ENCODE measurements around the gene RGS6.

Gene RGS6

DNA sequence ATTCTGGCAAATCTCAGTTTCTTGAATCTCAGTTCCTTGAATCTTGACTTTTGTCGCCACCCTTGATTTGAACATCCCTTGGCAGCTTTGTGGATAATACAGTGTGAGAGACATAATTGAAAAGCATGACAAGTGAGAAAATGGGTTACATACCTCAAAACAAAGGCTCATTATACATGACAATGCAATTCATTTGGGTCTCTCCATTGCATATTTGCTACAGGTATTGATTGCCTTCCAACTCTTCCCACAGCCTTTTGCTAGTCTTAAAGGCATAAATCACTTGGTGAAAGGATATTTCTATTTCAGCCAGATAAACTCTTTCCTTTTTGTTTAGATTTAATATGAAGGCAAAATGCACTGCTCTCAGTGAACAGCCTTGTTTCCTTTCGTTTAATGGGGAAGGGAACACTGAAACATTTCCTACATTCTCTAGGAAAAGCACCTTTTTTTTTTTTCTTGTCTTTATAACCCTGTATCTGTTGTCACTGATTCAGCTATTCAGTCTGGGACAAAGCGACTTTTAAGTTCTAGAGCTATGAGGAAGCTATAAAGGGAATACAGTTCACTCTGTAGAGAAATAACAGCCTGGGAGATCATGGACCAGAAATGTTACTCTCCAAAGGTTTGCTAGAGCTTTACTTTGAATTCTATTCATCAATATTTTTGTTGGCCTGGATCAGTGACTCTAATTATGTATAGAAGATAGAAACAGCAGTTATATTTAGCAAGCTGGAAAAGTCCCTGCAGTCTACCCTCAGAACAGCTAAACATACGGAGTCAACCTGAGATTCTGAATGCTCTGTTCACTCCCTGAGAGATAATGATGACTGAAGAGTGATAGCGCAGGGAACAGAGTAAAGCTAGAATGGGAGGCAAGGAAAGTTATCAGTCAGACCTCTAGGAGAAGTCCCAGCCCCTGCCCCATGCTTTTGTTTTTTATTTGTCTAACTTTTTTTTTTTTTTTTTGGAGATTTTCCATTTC, 311.4 kb downstream of the RGS6 start:
- DNase-seq (ENCODE audit: low read depth): no peak

DNA sequence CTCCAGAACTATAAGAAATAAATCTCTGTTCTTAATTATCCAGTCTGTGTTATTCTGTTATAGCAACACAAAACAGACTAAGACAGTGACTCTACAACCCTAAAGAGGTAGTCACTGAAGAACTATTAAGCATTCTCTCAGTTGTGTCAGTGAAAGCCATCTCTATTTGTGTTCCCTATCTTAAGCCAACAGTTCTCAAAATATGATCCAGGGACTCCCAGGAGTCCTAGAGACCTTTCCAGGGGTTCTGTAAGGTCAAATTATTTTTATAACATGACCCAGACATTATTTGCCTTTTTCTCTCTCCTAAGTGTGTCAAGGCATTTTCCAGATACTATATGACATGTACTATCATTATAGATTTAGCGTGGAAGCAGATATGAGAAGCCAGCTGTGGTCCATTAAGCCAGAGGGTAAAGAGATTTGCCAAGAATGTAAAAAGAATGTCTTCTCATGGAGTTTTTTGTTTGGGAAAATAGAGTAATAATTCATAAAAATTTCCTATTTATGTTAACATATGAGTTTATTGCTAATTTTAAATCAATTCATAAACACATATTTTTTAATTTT, 315.8 kb downstream of the RGS6 start:
- no peak for DNase-seq (ENCODE audit: low read depth)

DNA sequence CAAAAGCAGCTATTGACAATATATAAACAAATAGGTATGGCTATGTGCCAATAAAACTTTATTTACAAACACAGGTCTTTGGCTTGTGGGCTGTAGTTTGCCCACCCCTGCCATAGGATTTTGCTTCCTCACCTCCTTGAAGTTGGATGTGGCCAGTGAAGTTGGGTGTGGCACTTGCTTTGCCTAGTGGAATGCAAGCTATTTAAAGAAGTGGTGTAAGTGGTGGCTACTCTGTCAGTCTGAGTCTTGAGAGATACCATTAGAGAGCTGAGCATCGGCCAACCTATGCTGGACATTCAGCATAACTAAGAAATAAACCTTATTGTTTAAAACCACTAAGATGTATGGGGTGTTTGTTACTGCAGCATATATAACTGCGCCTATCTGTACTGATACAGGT, 321.3 kb downstream of the RGS6 start:
- no peak for DNase-seq (ENCODE audit: low read depth)

DNA sequence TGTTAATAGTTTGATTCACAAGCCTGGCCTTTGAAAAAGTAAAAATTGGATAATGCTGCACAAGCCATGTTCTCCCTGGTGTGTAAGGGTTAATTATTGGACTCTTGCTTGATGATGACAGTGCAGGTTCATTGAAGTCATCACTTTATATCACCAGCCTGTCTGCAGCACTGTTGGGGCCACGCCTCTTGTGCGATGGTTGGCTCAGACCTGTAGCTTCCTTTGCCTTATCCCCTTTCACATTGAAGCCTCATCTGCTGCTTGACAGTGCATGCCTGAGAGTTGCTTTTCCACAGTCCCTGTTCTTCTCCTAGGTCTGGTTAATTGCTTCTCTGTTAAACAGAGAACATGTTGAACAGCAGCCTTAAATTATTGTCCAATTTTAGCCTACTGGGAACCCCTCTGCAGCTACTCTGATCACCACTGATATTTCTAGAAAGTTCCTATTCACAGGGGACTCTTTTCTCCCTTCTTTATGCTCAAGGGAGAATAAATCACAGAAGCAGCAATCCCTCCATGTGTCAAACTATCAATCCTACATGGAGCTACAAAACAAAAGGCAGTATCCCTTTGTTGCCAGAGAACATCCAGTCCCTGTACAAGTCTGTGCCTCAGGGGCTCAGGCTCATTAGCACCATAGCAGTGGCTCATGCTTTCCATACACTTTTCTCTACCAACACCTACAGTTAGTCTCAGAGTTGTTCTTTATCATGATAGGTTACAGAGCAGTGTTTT, 322.1 kb downstream of the RGS6 start:
- DNase-seq (ENCODE audit: low read depth): no peak

DNA sequence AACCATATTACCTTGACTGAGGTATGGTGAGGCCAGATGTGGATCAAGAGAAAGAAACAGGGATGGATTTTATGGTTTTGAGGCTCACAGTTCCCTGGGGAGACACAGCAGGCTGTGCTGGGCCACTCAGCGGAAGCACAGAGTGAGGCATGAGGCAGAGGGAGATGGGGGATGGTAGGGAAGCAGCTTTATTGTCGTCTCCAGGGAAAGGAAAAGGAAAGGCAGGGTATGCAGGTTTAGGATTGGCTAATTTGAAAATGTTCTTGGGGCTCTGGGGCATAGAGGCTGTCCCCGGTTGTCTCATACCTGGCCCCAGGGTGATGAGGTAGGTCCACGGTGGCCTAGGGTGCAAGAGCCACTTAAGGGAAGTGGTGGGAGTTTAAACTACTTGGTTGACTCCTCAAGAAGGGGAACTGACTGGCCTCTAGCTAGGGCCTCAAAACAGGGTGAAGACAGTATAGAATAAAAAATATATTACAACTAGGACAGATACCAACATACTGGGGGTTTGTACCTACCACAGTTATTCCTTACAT, 322.8 kb downstream of the RGS6 start:
- DNase-seq (ENCODE audit: low read depth): no peak

DNA sequence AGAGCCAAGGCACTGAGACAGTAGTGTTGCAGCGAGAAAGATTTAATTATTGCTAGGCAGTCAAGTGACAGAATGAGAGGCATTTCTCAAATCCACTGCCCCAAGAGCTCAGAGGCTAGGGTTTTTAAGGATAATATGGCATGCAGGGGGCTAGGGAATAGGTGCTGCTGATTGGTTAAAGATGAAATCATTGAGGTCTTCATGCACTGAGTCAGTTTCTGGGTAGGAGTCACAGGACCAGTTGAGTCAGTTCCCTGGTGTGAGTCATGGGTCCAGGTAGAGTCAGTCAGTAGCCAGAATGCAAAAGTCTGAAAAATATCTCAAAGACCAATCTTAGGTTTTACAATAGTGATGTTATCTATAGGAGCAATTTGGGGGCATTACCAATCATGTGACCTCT, 323.8 kb downstream of the RGS6 start:
- DNase-seq (ENCODE audit: low read depth): no peak

DNA sequence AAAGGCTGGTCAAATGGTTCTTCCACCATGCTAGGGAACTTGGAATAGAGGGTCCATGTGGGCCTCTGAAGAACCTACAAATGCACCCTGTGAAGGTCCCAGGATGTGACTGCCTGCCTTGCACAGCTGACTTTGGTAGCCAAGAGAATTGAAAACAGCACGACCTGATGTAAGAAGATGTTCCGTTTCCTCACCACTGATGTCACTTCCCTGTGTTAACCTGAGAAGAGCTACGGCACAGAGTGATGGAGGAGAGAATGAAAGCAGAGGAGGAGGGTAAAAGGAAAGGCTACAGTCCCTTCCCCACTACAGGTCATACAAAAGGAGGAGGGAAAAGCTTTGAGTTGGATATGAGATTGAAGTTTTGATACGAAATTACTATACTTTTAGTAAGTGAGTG, 328.8 kb downstream of the RGS6 start:
- no peak for DNase-seq (ENCODE audit: low read depth)

DNA sequence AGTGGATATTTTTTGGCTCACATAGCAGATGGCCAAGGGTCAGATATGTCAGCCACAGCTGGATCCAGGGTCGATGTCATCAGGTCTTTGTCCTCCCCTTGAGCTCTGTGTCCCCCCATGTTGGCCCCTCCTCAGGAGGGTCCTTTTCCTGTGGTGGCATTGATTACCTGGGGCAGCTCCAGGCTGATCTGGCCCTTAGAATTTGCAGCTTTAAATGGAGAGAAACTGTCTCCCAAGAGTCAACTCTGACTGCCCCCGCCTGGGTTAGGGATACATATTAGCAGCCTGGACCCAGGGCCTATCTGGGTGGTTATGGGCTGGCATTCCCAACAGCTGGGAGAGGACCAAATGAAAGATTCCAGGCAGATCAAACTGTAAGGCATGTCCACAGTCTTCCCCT, 330.5 kb downstream of the RGS6 start:
- no peak for DNase-seq (ENCODE audit: low read depth)

DNA sequence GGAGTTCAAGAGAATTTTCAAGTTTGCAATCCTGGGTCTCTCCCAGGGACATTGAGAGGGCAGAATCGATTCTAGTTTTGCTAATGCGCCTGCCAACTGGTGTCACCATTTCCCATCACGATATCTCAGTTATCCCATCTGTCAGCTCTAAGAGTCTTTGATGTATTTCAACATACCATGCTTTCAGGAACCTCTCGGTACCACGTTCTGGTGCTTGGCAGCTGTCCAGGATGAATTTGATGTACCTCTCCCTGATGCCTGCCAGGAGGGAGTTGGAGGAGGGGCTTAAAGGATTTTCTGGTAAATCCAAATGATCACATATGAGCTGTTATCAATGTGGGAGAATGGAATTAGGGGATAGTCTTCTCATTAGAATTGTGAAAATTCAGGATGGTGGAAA, 332.5 kb downstream of the RGS6 start:
- no peak for DNase-seq (ENCODE audit: low read depth)

DNA sequence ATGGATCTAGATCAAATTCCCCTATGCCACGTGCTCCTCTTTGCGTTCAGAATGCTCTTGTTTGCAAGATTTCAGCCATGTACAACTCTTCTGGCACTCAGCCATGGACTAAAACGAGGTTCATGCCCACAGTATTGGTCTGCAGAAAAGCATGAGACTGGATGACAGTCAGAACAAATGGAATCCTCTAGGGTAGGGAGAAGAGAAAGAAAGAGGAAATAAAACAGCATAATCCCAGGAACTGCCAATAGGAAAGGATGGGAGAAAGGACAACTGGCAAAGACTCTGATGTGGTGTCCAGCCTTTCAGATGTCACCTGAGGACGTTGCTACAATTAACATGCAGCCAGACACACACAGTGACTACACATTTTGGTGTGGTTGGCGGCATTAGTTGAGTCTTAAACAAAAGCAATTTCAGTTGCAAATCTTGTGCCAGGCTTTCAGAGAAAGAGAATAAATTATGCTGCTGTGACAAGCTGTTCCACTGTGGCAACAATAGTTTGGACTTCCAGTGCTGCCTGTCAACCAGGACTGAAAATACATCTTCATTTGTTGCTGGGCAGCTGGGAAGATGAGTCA, 338.0 kb downstream of the RGS6 start:
- no peak for DNase-seq (ENCODE audit: low read depth)

DNA sequence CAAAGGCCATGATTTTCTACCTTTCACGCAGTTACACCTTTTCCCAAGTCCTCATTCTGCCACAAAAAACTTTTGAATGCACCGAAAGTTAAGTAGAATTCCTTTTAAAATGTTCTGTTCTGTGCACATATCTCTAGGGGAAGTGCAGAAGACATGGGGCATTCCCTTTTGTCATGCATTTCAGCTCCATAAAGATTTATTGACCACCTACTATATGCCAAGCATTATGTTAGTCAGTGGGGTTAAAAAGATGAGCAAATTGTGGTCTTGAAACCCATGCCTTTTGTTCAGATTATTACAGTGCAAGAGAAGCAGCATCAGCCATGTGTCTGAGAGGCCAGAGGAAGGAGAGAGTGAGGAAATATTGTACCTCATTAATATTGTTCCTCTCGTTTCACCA, 338.5 kb downstream of the RGS6 start:
- DNase-seq (ENCODE audit: low read depth): no peak

DNA sequence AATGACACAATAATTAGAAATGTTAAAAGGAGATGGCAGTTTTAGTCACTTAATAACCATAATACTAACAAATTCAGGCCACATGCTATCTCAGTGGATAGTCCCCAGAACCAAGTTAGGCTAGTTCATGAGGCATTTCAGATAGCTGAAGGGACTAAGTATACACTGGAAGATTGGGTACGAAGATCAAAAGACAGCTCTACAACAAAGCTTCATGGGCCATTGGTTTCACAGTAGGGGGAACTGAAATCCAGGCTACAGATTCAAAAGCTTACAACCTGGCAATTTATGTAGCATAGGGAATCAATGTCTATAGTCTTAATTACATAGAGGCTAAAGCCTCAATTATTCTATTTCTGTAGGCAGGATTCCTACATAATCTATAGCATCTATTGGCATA, 343.0 kb downstream of the RGS6 start:
- no peak for DNase-seq (ENCODE audit: low read depth)

DNA sequence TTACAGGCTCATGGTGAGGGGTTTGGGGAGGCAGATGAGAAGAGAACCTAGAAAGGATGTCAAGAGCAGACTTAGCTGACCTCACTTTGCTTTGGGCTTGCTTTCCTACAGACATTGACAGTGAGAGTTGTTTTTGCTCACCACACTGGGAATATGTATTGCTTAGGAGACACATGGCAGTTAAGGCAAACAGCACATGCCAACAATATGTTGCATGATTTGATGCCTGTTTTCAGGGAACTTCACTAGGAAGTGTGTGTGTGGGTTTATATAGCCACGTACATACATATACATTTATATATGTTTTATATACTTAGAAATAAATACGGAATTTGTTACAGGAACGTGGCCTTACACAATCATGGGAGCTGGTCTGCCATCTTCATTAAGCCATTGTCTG, 346.1 kb downstream of the RGS6 start:
- DNase-seq (ENCODE audit: low read depth): no peak

DNA sequence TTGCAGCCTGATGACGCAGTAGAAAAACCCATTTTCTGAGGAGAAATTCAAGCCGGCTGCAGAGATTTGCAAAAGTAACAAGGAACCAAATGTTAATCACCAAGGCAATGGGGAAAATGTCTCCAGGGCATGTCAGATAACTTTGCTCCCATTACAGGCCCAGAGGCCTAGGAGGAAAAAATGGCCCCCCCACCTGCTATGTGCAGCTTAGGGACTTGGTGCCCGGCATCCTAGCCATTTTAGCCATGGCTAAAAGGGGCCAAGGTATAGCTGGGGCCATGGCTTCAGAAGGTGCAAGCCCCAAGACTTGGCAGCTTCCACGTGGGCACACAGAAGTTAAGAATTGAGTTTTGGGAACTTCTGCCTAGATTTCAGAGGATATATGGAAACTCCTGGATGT, 351.9 kb downstream of the RGS6 start:
- no peak for DNase-seq (ENCODE audit: low read depth)

DNA sequence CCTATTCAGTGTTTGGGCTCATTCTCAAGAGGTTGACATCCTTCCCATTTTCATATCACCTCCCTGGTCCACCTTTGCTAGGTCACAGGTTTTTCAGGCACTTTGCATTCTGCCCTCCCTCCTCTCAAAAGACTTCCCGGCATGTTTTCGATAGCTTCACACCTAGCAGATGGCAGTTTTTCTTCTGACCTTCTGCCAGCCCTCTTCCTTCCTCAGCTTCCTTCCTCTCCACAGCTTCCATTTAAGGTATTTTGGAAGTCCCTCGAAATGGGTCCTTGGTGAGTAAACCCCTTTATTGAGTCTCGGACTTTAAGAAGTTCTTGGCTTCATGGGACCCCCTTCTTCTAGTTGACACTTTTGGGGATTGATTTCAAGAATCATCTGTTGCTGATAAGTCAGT, 358.0 kb downstream of the RGS6 start:
- no peak for DNase-seq (ENCODE audit: low read depth)

DNA sequence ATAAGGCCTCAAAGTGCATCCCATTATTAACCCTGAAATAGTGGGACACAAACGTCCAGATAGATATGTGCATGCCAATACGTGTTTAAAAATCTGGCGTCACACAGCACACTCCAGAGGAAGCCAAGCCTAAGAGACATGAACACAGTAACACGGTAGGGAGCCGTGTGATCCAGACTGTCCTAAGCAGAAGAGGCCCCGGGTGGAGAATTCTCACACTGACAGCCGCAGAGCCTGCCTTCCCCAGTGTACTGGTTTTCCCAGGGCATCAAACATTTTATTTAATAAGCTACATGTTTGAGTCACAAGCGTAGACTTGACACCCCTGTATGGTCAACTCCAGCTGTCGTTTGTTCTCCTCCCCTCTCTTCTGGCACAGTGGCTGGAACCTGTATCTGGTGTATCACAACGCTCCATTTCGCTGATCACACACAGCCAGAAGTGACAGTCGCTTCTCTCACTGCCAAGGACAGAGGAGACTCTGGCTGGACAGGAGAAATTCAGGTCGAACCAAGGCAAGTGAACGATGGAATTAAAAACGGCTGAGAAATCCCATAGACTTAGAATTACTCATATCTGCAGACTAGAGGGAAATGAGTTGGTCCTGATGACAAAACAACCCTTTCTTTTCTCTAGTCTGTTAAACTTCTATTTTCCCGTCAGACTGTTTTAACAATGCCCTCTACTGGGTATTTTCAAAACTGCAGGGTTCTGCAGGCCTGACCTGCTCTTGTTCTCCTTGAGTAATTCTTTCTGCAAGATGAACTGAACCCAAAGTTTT, 359.9 kb downstream of the RGS6 start:
- DNase-seq (ENCODE audit: low read depth): peak; percentile 9

DNA sequence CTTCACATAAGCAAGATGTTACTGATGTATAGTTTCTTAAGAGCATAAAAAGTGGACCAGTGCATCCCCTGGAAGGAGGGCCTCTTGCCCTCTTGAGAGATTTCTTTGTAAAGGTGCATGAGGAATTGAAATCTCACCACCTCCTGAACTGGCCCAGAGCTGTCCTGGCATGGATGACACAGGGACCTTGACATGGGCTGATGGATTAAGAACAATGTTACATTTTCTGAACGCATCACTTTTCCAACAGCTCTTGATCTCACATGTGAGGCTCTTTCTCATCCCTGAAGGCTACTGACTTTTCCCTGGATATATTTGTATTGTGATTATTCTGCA, 360.4 kb downstream of the RGS6 start:
- no peak for DNase-seq (ENCODE audit: low read depth)

DNA sequence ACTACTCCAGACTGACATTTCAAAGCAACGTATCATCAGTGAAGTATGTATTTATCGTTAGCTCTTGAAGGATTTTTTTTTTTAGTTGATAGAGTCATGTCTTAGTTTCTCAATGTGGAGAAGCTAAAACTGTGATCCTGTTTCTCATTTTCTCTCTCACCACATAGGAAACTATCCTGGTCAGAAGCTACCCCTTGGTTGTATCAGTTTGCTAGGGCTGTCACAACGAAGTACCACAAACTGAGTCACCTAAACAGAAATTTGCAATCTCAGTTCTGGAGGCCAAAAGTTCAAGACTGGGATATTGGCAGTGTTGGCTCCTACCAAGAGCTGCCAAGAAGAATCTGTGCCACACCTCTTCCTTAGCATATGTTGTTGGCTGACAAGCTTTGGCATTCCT, 369.1 kb downstream of the RGS6 start:
- no peak for DNase-seq (ENCODE audit: low read depth)

DNA sequence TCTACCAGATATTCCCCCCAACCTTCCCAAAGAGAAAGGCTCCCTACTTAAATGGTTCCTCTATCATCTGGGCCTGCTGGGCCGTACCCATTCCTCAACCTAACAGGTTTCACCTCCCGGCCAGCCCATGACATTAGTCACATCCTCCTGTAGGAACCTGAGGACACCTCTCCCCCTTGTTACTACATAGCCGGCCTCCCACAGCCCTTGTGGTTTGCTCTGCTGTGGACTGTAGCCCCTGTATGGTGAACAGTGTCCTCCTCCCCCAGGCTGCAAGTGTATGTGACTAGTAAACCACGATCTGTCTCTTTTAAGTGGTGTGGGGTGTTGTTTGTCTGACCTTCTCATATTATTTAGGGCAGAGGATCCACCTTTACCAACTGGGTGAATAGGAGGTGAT, 371.7 kb downstream of the RGS6 start:
- no peak for DNase-seq (ENCODE audit: low read depth)

DNA sequence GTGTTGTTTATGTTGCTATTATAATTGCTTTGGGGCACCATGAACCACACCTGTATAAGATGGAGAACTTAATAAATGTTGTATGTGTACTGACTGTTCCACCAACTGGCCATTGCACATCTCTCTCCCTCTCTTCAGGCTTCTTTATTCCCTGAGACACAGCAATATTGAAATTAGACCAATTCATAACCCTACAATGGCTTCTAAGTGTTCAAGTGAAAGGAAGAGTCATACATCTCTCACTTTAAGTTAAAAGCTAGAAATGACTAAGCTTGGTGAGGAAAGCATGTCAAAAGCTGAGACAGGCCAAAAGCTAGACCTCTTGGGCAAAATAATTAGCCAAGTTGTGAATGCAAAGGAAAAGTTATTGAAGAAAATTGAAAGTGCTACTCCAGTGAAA, 373.3 kb downstream of the RGS6 start:
- DNase-seq (ENCODE audit: low read depth): no peak

DNA sequence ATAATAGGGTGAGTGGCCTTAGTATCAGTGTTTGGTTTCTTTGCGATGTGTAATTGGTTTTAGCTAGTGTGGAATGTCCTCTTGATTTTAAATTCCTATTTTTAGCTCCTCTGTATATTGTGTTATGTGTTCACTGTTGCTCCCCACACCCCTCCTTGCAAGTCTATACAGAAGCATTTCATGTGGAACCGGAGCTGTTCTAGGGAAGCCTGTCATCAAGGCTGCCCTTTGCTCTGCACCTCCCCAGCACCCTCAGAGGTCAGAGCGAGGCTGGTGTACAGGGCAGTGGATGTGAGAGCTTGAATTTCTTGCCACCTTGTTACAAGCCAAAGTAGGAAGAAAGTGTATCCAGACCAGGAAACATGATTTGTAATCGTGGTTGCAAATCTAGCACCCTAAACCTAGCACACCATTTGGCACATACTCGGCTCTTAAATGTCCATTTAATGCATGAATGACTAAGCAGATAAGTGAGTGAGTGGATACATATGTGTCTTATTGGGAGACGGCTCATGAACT, 376.8 kb downstream of the RGS6 start:
- DNase-seq (ENCODE audit: low read depth): no peak

DNA sequence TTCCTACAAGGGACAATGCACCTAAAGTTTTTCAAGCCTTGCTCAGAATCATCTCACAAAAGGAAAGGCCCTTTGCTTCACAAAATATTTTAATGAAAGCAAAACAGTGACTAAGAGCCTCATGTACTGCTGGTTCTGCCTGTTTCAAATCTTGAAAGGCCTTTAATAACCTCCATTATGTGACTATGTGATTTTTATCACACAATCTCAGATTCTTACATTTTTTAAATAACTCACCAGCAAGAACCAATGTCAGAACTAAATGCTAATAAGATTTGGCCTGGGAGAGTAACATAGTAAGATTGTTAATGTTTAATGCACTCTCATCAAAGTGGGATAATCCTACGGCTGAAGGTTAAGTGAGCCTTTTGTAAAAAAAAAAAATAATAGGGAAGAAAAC, 378.9 kb downstream of the RGS6 start:
- no peak for DNase-seq (ENCODE audit: low read depth)
